ENCODE results near the gene HMCN1.

Gene HMCN1

GRCh38 chr1:186188736-186189135 lies 454.5 kb downstream of the HMCN1 start:
- no peak for TF ChIP-seq ZFP3 (CRISPR knock-in tag; IDR thresholded peaks at IDR 0.05)
- TF ChIP-seq ISL1 (CRISPR knock-in tag; IDR thresholded peaks at IDR 0.05): no peak
- TF ChIP-seq ARNTL (CRISPR knock-in tag; IDR thresholded peaks at IDR 0.05; ENCODE audit: borderline replicate concordance, low read depth): no peak
- no peak for TF ChIP-seq TCF4 (CRISPR knock-in tag; IDR thresholded peaks at IDR 0.05; ENCODE audit: borderline replicate concordance)
- TF ChIP-seq OSR1 (CRISPR knock-in tag; IDR thresholded peaks at IDR 0.05): no peak
- no peak for TF ChIP-seq TSHZ2 (CRISPR knock-in tag; IDR thresholded peaks at IDR 0.05)
- no peak for TF ChIP-seq CSDC2 (CRISPR knock-in tag; IDR thresholded peaks at IDR 0.05)
- TF ChIP-seq ZFP30 (CRISPR knock-in tag; IDR thresholded peaks at IDR 0.05): no peak
- no peak; the same call in 2 of the 3 replicates for ATAC-seq

- no peak for ATAC-seq
- TF ChIP-seq ZNF70 (CRISPR knock-in tag; IDR thresholded peaks at IDR 0.05) (no peak), ZFP30 (CRISPR knock-in tag; IDR thresholded peaks at IDR 0.05) (no peak), POU6F1 (CRISPR knock-in tag; IDR thresholded peaks at IDR 0.05; ENCODE audit: borderline replicate concordance, low read depth) (no peak), ARNTL (CRISPR knock-in tag; IDR thresholded peaks at IDR 0.05; ENCODE audit: borderline replicate concordance, low read depth) (no peak), TOX (CRISPR knock-in tag; IDR thresholded peaks at IDR 0.05; ENCODE audit: borderline replicate concordance) (no peak), ZNF8 (CRISPR knock-in tag; IDR thresholded peaks at IDR 0.05) (no peak), RARB (CRISPR knock-in tag; IDR thresholded peaks at IDR 0.05) (no peak), PPARA (CRISPR knock-in tag; IDR thresholded peaks at IDR 0.05; ENCODE audit: borderline replicate concordance) (no peak), SNAI2 (CRISPR knock-in tag; IDR thresholded peaks at IDR 0.05) (no peak), ESRRG (CRISPR knock-in tag; IDR thresholded peaks at IDR 0.05) (no peak)
Observed at GRCh38 chr1:186189156-186189555, 455.0 kb downstream of the HMCN1 start.

- peak; percentile 36 for ATAC-seq
- TF ChIP-seq PATZ1 (CRISPR knock-in tag; IDR thresholded peaks at IDR 0.05; ENCODE audit: borderline replicate concordance) (no peak), TOX (CRISPR knock-in tag; IDR thresholded peaks at IDR 0.05; ENCODE audit: borderline replicate concordance) (peak; percentile 77), ARNTL (CRISPR knock-in tag; IDR thresholded peaks at IDR 0.05; ENCODE audit: borderline replicate concordance, low read depth) (no peak), SNAI2 (CRISPR knock-in tag; IDR thresholded peaks at IDR 0.05) (no peak), ZNF70 (CRISPR knock-in tag; IDR thresholded peaks at IDR 0.05) (no peak), PPARA (CRISPR knock-in tag; IDR thresholded peaks at IDR 0.05; ENCODE audit: borderline replicate concordance) (no peak), CSDC2 (CRISPR knock-in tag; IDR thresholded peaks at IDR 0.05) (no peak), ESRRG (CRISPR knock-in tag; IDR thresholded peaks at IDR 0.05) (no peak), GLIS3 (CRISPR knock-in tag; IDR thresholded peaks at IDR 0.05) (no peak), ZNF8 (CRISPR knock-in tag; IDR thresholded peaks at IDR 0.05) (no peak), ZC3H10 (CRISPR knock-in tag; IDR thresholded peaks at IDR 0.05) (peak; percentile 40; the same call in 1 of the 2 replicates), POU6F1 (CRISPR knock-in tag; IDR thresholded peaks at IDR 0.05; ENCODE audit: borderline replicate concordance, low read depth) (no peak)
Observed at GRCh38 chr1:186191511-186191910, 457.3 kb downstream of the HMCN1 start.

GRCh38 chr1:186193224-186193623 lies 459.0 kb downstream of the HMCN1 start:
- no peak for ATAC-seq
- no peak for TF ChIP-seq PPARA (CRISPR knock-in tag; IDR thresholded peaks at IDR 0.05; ENCODE audit: borderline replicate concordance)
- no peak for TF ChIP-seq POU6F1 (CRISPR knock-in tag; IDR thresholded peaks at IDR 0.05; ENCODE audit: borderline replicate concordance, low read depth)
- no peak for TF ChIP-seq ZFP30 (CRISPR knock-in tag; IDR thresholded peaks at IDR 0.05)
- TF ChIP-seq ARNTL (CRISPR knock-in tag; IDR thresholded peaks at IDR 0.05; ENCODE audit: borderline replicate concordance, low read depth): no peak
- TF ChIP-seq BACH2 (CRISPR knock-in tag; IDR thresholded peaks at IDR 0.05; ENCODE audit: borderline replicate concordance): no peak
